ENCODE measurements around the gene RAN. TPM values are rescaled to one million over a fixed set of nuclear protein-coding genes. Genes with fewer than 3 reads are reported as not detected.

RAN gene
- total RNA-seq, 1 experiment from 2014 or later = 894 TPM

- H3K4me2 ChIP-seq = peak overlapping the region; percentile 46
- no TSS peak for BruUV-seq (replicated peaks)
- no peak overlapping the region for H3K4me3 ChIP-seq
- no peaks in the 10 kb centered on the region for H3K9me3 ChIP-seq (ENCODE audit: insufficient read depth, low read depth)
- H2AFZ ChIP-seq = no peak overlapping the region
- H3K79me2 ChIP-seq (ENCODE audit: low read depth) = no peaks in the 10 kb centered on the region
- H3K36me3 ChIP-seq (ENCODE audit: low read depth) = no peaks in the 10 kb centered on the region
- ChIA-PET POLR2A (ENCODE audit: unreplicated experiment) (interaction anchor here (0.6 kb wide), 1 partner anchor 19 kb away, joined by 6 read pairs; no protein-coding TSS in a partner anchor), CTCF (interaction anchor here (1.1 kb wide), 1 partner anchor 10 kb away, joined by 3 read pairs; the partner anchor contains the start of gene STX2)
- no peaks in the 10 kb centered on the region for H3K27me3 ChIP-seq (ENCODE audit: insufficient read depth, low read depth)
- no peaks in the 10 kb centered on the region for H3K9me2 ChIP-seq (ENCODE audit: insufficient read depth)
- intact Hi-C loops (cut with micrococcal nuclease; ENCODE audit: unreplicated experiment) = no loop called here
- peak; percentile 41 to 70 for DNase-seq
- peak overlapping the region; percentile 70 for H3K27ac ChIP-seq
- peaks cover 20% of the 10 kb centered on the region for H3K4me1 ChIP-seq (replicated peaks; ENCODE audit: insufficient read depth)
- H3F3A ChIP-seq (ENCODE audit: insufficient read depth, low read depth) = peaks cover 16% of the 10 kb centered on the region; the same call in 1 of the 2 replicates
- TF ChIP-seq, protein P1, sequence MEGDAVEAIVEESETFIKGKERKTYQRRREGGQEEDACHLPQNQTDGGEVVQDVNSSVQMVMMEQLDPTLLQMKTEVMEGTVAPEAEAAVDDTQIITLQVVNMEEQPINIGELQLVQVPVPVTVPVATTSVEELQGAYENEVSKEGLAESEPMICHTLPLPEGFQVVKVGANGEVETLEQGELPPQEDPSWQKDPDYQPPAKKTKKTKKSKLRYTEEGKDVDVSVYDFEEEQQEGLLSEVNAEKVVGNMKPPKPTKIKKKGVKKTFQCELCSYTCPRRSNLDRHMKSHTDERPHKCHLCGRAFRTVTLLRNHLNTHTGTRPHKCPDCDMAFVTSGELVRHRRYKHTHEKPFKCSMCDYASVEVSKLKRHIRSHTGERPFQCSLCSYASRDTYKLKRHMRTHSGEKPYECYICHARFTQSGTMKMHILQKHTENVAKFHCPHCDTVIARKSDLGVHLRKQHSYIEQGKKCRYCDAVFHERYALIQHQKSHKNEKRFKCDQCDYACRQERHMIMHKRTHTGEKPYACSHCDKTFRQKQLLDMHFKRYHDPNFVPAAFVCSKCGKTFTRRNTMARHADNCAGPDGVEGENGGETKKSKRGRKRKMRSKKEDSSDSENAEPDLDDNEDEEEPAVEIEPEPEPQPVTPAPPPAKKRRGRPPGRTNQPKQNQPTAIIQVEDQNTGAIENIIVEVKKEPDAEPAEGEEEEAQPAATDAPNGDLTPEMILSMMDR (conservative IDR thresholded peaks at IDR 0.05) = no peak
- no peak for TF ChIP-seq EZH2 (IDR thresholded peaks at IDR 0.05; ENCODE audit: low read depth)
- no peaks in the 10 kb centered on the region for H4K20me1 ChIP-seq (ENCODE audit: insufficient read depth)
These were observed 22.1 kb upstream of the RAN start for GRCh38 chr12:130849561-130850417.

DNA sequence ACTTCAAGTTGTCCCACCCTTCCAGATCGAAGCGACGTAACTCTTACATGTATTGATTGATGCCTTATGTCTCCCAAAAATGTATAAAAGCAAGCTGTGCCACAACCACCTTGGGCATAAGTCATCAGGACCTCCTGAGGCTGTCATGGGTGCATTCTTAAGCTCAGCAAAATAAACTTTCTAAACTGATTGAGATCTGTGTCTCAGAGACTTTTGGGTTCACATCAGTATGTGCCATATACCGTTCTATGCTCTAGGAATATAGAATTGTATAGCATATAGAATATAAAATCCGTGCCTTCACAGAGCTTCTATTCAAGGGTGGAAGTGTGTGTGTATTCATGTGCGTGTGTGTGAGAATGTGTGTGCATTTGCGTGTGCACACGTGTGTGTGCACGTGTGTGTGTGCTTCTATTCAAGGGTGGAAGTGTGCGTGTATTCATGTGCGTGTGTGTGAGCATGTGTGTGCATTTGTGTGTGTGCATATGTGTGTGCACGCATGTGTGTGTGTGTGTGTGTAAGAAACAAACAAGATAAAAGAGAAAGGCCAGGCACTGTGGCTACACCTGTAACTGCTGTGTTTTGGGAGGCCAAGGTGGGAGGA, 21.3 kb upstream of the RAN start:
- Histone ChIP-seq H3K9me2 (ENCODE audit: insufficient read depth) (no peaks in the 10 kb centered on the region), H3F3A (ENCODE audit: insufficient read depth, low read depth) (peaks cover 16% of the 10 kb centered on the region; the same call in 1 of the 2 replicates), H3K4me3 (no peak overlapping the region), H4K20me1 (ENCODE audit: insufficient read depth) (no peaks in the 10 kb centered on the region), H3K27ac (peak overlapping the region; percentile 70), H3K27me3 (ENCODE audit: insufficient read depth, low read depth) (no peaks in the 10 kb centered on the region), H3K9me3 (ENCODE audit: insufficient read depth, low read depth) (no peaks in the 10 kb centered on the region), H2AFZ (no peak overlapping the region), H3K4me1 (replicated peaks; ENCODE audit: insufficient read depth) (peaks cover 20% of the 10 kb centered on the region), H3K36me3 (ENCODE audit: low read depth) (no peaks in the 10 kb centered on the region), H3K79me2 (ENCODE audit: low read depth) (no peaks in the 10 kb centered on the region), H3K4me2 (peak overlapping the region; percentile 46)
- no peak for TF ChIP-seq EZH2 (IDR thresholded peaks at IDR 0.05; ENCODE audit: low read depth)
- TF ChIP-seq, protein P1 (conservative IDR thresholded peaks at IDR 0.05) = no peak
- no peak for DNase-seq
- BruUV-seq (replicated peaks) = no TSS peak
- intact Hi-C loops (cut with micrococcal nuclease; ENCODE audit: unreplicated experiment) = no loop called here
- ChIA-PET CTCF (no interaction called here), POLR2A (ENCODE audit: unreplicated experiment) (interaction anchor here (0.6 to 0.7 kb wide), 2 partner anchors 12 to 18 kb away, joined by 6 to 20 read pairs; no protein-coding TSS in a partner anchor)

GRCh38 chr12:130856088-130856487, 15.8 kb upstream of the RAN start:
- no peaks in the 10 kb centered on the region for H3K27me3 ChIP-seq (ENCODE audit: insufficient read depth, low read depth)
- no peaks in the 10 kb centered on the region for H3K9me2 ChIP-seq (ENCODE audit: insufficient read depth)
- H3F3A ChIP-seq (ENCODE audit: insufficient read depth, low read depth) = no peaks in the 10 kb centered on the region
- ChIA-PET POLR2A (ENCODE audit: unreplicated experiment) (no interaction called here), CTCF (no interaction called here)
- no peaks in the 10 kb centered on the region for H3K79me2 ChIP-seq (ENCODE audit: low read depth)
- H3K4me2 ChIP-seq = no peak overlapping the region
- H4K20me1 ChIP-seq (ENCODE audit: insufficient read depth) = no peaks in the 10 kb centered on the region
- H3K9me3 ChIP-seq (ENCODE audit: insufficient read depth, low read depth) = no peaks in the 10 kb centered on the region; the same call in 1 of the 2 replicates
- no peak overlapping the region for H3K4me3 ChIP-seq
- H3K36me3 ChIP-seq (ENCODE audit: low read depth) = no peaks in the 10 kb centered on the region
- intact Hi-C loops (cut with micrococcal nuclease; ENCODE audit: unreplicated experiment) = no loop called here
- no peak overlapping the region for H2AFZ ChIP-seq
- no peaks in the 10 kb centered on the region for H3K4me1 ChIP-seq (replicated peaks; ENCODE audit: insufficient read depth)
- H3K27ac ChIP-seq = no peak overlapping the region
- TF ChIP-seq, protein P1 (conservative IDR thresholded peaks at IDR 0.05) = no peak
- no peak for TF ChIP-seq EZH2 (IDR thresholded peaks at IDR 0.05; ENCODE audit: low read depth)
- BruUV-seq (replicated peaks) = no TSS peak
- DNase-seq = no peak
